Cardiac muscle cell (in vitro differentiated cells and primary cell): Measurements from ENCODE around the gene STRA8. TPM values are rescaled to one million over a fixed set of nuclear protein-coding genes. Genes with fewer than 3 reads are reported as not detected.

Source experiments
- DNase-seq, 2 donors: peaks; one replicate each; pipeline versions ENCODE4 v3.0.0 to v3.0.0-alpha.2; 2010 to 2017; ENCODE audit warnings: low read depth in 1 of 2, low spot score in 1 of 2
- H3K27ac ChIP-seq: fragments of 200-600 bp; sonication (generic); 2 replicates; pipeline ENCODE4 v1.5.1; 2016
- H3K27me3 ChIP-seq: fragments of 200-600 bp; sonication (generic); 2 replicates; pipeline ENCODE4 v1.6.0; 2016; ENCODE audit warnings: control low read depth
- H3K36me3 ChIP-seq: fragments of 200-600 bp; sonication (generic); 2 replicates; pipeline ENCODE4 v1.5.1; 2016; ENCODE audit warnings: control low read depth
- H3K4me1 ChIP-seq: fragments of 200-600 bp; sonication (generic); 2 replicates; pipeline ENCODE4 v1.8.1; 2017; ENCODE audit warnings: low read depth, mild to moderate bottlenecking, mixed run types
- H3K4me3 ChIP-seq: fragments of 200-600 bp; sonication (generic); 2 replicates; pipeline ENCODE4 v1.5.1; 2016; ENCODE audit warnings: mild to moderate bottlenecking
- H3K9me3 ChIP-seq: fragments of 200-600 bp; sonication (generic); 2 replicates; pipeline ENCODE4 v1.5.1; 2017; ENCODE audit warnings: low read depth, mild to moderate bottlenecking, control low read depth
- CTCF ChIP-seq: IDR thresholded peaks from 2 replicates; pipeline ENCODE4 v1.5.1; 2012; ENCODE audit warnings: low read depth, mild to moderate bottlenecking, low read length
- polyA plus RNA-seq: library from polyadenylated mRNA; unstranded; fragments of >200 nt; fragmentation: Nextera tagmentation; extraction: Ambion mirVana; gene quantifications from 2 replicates; pipeline ENCODE4 v1.2.1, GENCODE V29; 2016
- total RNA-seq: library from RNA; depleted of rRNA; stranded (reverse); fragments of >200 nt; gene quantifications from 2 replicates; pipeline ENCODE4 v1.2.3, GENCODE V29; 2016

The STRA8 gene
- total and polyA plus RNA-seq, 2 experiments from 2014 or later = not detected

- no peak overlapping the region for H3K27ac ChIP-seq
- TF ChIP-seq CTCF = no peak
- H3K4me1 ChIP-seq = peaks cover 30% of the 10 kb centered on the region
- DNase-seq = no peak
- no peaks in the 10 kb centered on the region for H3K36me3 ChIP-seq
- H3K9me3 ChIP-seq = no peaks in the 10 kb centered on the region
- no peak overlapping the region for H3K4me3 ChIP-seq
- H3K27me3 ChIP-seq = no peaks in the 10 kb centered on the region
These were observed 29.8 kb downstream of the STRA8 start for GRCh38 chr7:135263321-135263970.

GRCh38 chr7:135265637-135266036 is 32.0 kb downstream of the STRA8 start:
- H3K36me3 ChIP-seq = no peaks in the 10 kb centered on the region
- H3K4me3 ChIP-seq = no peak overlapping the region
- no peaks in the 10 kb centered on the region for H3K9me3 ChIP-seq
- no peak for TF ChIP-seq CTCF
- H3K27me3 ChIP-seq = no peaks in the 10 kb centered on the region
- H3K4me1 ChIP-seq = peaks cover 15% of the 10 kb centered on the region
- no peak overlapping the region for H3K27ac ChIP-seq
- no peak for DNase-seq

GRCh38 chr7:135269921-135270320 is 36.3 kb downstream of the STRA8 start:
- TF ChIP-seq CTCF = no peak
- H3K4me3 ChIP-seq = no peak overlapping the region
- no peak overlapping the region for H3K27ac ChIP-seq
- H3K27me3 ChIP-seq = no peaks in the 10 kb centered on the region
- H3K9me3 ChIP-seq = no peaks in the 10 kb centered on the region
- no peaks in the 10 kb centered on the region for H3K36me3 ChIP-seq
- no peak for DNase-seq
- H3K4me1 ChIP-seq = peaks cover 3% of the 10 kb centered on the region

GRCh38 chr7:135270577-135271254 is 37.1 kb downstream of the STRA8 start:
- TF ChIP-seq CTCF = no peak
- H3K9me3 ChIP-seq = no peaks in the 10 kb centered on the region
- no peak overlapping the region for H3K4me3 ChIP-seq
- DNase-seq = no peak
- peaks cover 3% of the 10 kb centered on the region for H3K4me1 ChIP-seq
- H3K27ac ChIP-seq = no peak overlapping the region
- H3K27me3 ChIP-seq = no peaks in the 10 kb centered on the region
- no peaks in the 10 kb centered on the region for H3K36me3 ChIP-seq

DNA sequence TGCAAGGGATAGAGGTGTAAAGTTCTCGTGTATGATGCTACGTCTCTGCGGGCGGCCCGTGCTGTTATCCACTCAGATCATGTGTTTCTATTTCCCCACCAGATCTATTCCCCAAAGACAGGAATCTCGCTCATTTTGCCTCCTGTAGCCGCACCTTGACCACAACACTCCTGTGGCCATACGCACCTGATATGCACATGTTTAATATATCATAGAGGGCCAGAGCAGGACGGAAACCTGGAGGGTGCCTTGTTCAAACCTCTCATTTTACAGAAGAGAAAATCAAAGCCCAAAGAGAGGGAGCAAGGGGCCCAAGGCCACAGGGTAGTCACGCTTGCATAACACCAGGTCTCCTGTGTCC is 37.6 kb downstream of the STRA8 start:
- no peak for DNase-seq
- H3K27me3 ChIP-seq = no peaks in the 10 kb centered on the region
- no peak for TF ChIP-seq CTCF

More for the DNA sequence above, 37.6 kb downstream of the STRA8 start:
- Histone ChIP-seq H3K4me3 (no peak overlapping the region), H3K9me3 (no peaks in the 10 kb centered on the region), H3K36me3 (no peaks in the 10 kb centered on the region), H3K4me1 (peaks cover 3% of the 10 kb centered on the region), H3K27ac (no peak overlapping the region)
